SH-SY5Y (cell line): ENCODE measurements around the gene NANP.

Experiments used
- GATA2 ChIP-seq: IDR thresholded peaks from 2 replicates; pipeline ENCODE4 v1.6.1; 2011; ENCODE audit warnings: mild to moderate bottlenecking, low read depth, low read length
- GATA3 ChIP-seq: IDR thresholded peaks from 2 replicates; pipeline ENCODE4 v1.6.1; 2011; ENCODE audit warnings: low read depth, mild to moderate bottlenecking, low read length, moderate library complexity

GRCh38 chr20:25570148-25570530 lies 53.7 kb downstream of the NANP start:
- TF ChIP-seq GATA2, result no peak
- TF ChIP-seq GATA3, result no peak
